HG02981 (cell line): ENCODE data around the gene PIEZO2.

ENCODE experiments used
- ATAC-seq: cut with Tn5 transposase; IDR thresholded peaks from one replicate; pipeline ENCODE4 v1.9.1; 2021; ENCODE audit warnings: mild to moderate bottlenecking, moderate library complexity; ENCODE audit not compliant: unreplicated experiment

Gene PIEZO2

GRCh38 chr18:10702206-10702605 is 447.2 kb downstream of the PIEZO2 start:
- no peak for ATAC-seq

GRCh38 chr18:10690366-10690765 is 459.0 kb downstream of the PIEZO2 start:
- ATAC-seq = no peak

GRCh38 chr18:10690035-10690329 is 459.4 kb downstream of the PIEZO2 start:
- no peak for ATAC-seq

- ATAC-seq = no peak
These were observed 459.9 kb downstream of the PIEZO2 start for GRCh38 chr18:10689236-10690034.

GRCh38 chr18:10688766-10689165 is 460.6 kb downstream of the PIEZO2 start:
- no peak for ATAC-seq

- ATAC-seq = no peak
These were observed 462.0 kb downstream of the PIEZO2 start for GRCh38 chr18:10687161-10687925.

GRCh38 chr18:10686308-10686707 is 463.1 kb downstream of the PIEZO2 start:
- no peak for ATAC-seq

GRCh38 chr18:10685484-10685883 is 463.9 kb downstream of the PIEZO2 start:
- no peak for ATAC-seq

GRCh38 chr18:10682368-10682714 is 467.0 kb downstream of the PIEZO2 start:
- no peak for ATAC-seq

- no peak for ATAC-seq
These were observed 467.6 kb downstream of the PIEZO2 start for GRCh38 chr18:10681581-10682367.

GRCh38 chr18:10680271-10680596 is 469.1 kb downstream of the PIEZO2 start:
- ATAC-seq = no peak

- no peak for ATAC-seq
These were observed 469.7 kb downstream of the PIEZO2 start for GRCh38 chr18:10679557-10680270.

GRCh38 chr18:10671441-10671840 is 477.9 kb downstream of the PIEZO2 start:
- ATAC-seq = no peak

- no peak for ATAC-seq
These were observed 478.5 kb downstream of the PIEZO2 start for GRCh38 chr18:10670856-10671255.

- no peak for ATAC-seq
These were observed 479.8 kb downstream of the PIEZO2 start for GRCh38 chr18:10669441-10670100.

GRCh38 chr18:10663750-10664149 is 485.6 kb downstream of the PIEZO2 start:
- ATAC-seq = no peak

- ATAC-seq = no peak
These were observed 488.1 kb downstream of the PIEZO2 start for GRCh38 chr18:10661317-10661716.

- ATAC-seq = no peak
These were observed 489.0 kb downstream of the PIEZO2 start for GRCh38 chr18:10660179-10660884.

- no peak for ATAC-seq
These were observed 489.8 kb downstream of the PIEZO2 start for GRCh38 chr18:10659594-10659993.

- no peak for ATAC-seq
These were observed 490.4 kb downstream of the PIEZO2 start for GRCh38 chr18:10659000-10659399.
